Measurements from ENCODE around the gene ALDOC.

The ALDOC gene

GRCh38 chr17:28532050-28532960 lies 44.4 kb downstream of the ALDOC start:
- DNase-seq (ENCODE audit: low spot score), result no peak

GRCh38 chr17:28530926-28531325 lies 45.8 kb downstream of the ALDOC start:
- DNase-seq (ENCODE audit: low spot score), result no peak

GRCh38 chr17:28530250-28530649 lies 46.4 kb downstream of the ALDOC start:
- DNase-seq (ENCODE audit: low spot score), result no peak

- no peak for DNase-seq (ENCODE audit: low spot score)
Observed at GRCh38 chr17:28529013-28529400, 47.7 kb downstream of the ALDOC start.

GRCh38 chr17:28528327-28529012 lies 48.2 kb downstream of the ALDOC start:
- DNase-seq (ENCODE audit: low spot score), result no peak

DNA sequence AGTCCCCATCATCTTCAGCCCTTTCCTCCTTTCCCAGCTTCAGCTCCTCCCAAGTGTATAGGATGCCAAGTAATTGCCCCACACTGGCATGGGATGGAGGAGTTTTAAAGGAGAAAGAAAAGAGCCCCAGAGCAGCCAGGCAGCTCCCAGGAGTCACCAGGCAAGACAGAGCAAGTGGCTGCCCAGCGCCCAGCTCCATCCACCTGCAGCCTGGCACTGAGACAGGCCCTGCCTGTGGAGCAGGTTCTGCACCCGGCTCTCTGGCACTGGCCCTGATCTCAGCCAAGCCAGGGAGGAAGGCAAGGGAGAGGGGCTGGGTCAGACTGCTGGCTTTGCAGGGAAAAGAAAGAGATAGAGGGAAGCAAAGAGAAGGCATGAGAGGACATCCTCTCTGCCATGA lies 48.8 kb downstream of the ALDOC start:
- DNase-seq (ENCODE audit: low spot score), result no peak

- no peak for DNase-seq (ENCODE audit: low spot score)
Observed at GRCh38 chr17:28527181-28527681, 49.5 kb downstream of the ALDOC start.

DNA sequence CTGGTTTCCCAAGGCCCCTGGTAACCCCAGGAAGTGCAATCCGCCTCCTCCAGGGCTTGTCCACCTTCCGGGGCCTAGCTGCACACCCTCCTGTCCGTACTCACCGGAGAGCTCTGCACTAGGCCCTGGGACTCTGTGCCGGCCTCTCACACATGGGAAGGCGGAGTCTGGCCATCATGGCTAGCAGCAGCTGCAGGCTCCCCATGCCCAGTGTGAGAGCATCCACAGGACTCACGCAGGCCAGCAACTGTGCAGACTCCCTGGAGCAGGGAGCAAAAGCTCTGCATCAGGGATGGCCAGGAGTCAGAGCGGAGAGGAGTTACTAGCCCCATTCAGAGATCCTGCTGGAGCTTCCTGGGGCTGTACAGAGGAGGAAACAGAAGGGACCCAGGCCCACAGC lies 50.3 kb downstream of the ALDOC start:
- no peak for DNase-seq (ENCODE audit: low spot score)

DNA sequence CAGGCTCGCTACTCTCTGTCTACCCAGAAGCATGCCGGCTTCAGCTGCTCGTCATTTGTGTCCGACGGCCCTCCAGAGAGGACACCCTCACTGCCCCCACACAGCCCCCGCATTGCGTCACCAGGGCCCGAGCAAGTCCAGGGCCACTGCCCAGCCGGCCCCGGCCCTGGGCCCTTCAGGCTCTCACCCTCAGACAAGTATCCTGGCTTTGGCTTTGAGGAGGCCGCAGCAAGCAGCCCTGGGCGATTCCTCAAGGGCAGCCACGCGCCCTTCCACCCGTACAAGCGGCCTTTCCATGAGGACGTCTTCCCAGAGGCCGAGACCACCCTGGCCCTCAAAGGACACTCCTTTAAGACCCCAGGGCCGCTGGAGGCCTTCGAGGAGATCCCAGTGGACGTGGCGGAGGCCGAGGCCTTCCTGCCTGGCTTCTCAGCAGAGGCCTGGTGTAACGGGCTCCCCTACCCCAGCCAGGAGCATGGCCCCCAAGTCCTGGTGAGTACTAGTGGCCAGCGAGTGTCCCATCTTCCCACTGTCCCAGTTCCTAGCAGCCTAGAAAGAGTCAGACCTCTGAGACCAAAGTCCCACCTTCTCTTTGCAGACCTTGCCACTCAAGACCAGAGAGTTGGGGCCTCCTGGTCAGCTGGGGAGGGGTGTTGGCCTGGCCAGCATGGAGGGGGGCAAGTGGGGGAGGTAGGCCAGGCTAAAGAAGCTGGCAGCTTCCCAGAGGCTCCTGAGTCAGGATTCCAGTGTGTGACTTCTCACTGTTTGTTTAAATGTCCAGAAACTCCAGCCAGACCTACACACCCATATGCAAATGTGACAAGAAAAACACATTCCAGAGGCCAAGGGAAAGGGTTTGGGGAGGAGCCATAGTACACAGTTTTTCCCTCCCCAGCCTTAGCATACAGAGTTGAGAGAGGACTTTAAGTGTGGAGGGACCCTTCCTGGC lies 51.9 kb downstream of the ALDOC start:
- no peak for DNase-seq (ENCODE audit: low spot score)

GRCh38 chr17:28523876-28524275 lies 52.8 kb downstream of the ALDOC start:
- no peak for DNase-seq (ENCODE audit: low spot score)

DNA sequence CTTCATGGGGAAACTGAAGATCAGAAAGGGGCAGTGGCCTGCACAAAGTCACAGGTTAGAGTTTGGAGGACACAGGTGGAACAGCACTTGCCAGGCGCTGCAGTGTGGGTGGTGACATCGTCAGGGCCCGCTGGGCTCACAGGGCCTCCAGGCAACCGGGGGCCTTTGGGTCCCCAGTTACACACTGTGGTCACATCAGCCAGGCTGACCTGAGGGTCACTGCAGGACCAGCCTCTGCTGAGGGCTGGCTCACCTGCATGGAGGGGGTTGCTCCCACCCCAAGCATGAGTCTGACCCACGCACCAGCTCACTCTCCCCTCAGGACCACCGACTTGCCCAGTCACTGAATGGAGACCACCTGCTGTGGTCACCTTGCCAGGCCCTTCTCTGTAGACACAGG lies 53.5 kb downstream of the ALDOC start:
- DNase-seq (ENCODE audit: low spot score), result no peak

Measured in Ammon's horn (tissue), 1 donor.